Adipocyte (in vitro differentiated cells): ENCODE measurements around the gene LILRB3.
"Not testable (repeated sequence)": the region's sequence is repeated elsewhere in the genome, so short reads cannot be mapped to it uniquely, and the experiment has no call there.

Experiments
- DNase-seq: peaks from one replicate; pipeline ENCODE4 v3.0.0-alpha.2; 2015; ENCODE audit warnings: low read depth
- H3K27me3 ChIP-seq: replicated peaks from 2 replicates; pipeline ENCODE4 v1.7.0; 2013; ENCODE audit warnings: mild to moderate bottlenecking, low read length, moderate library complexity; ENCODE audit not compliant: control insufficient read depth, insufficient read depth
- H3K36me3 ChIP-seq: 2 replicates; pipeline ENCODE4 v1.7.0; 2013; ENCODE audit warnings: low read length, mild to moderate bottlenecking, moderate library complexity; ENCODE audit not compliant: control insufficient read depth, insufficient read depth, severe bottlenecking
- H3K4me1 ChIP-seq: 2 replicates; pipeline ENCODE4 v1.7.0; 2013; ENCODE audit warnings: mild to moderate bottlenecking, low read length, moderate library complexity; ENCODE audit not compliant: control insufficient read depth, insufficient read depth
- H3K4me3 ChIP-seq: 2 replicates; pipeline ENCODE4 v1.7.0; 2013; ENCODE audit warnings: mild to moderate bottlenecking, low read length, moderate library complexity
- H3K9ac ChIP-seq: 2 replicates; pipeline ENCODE4 v1.7.0; 2013; ENCODE audit warnings: mild to moderate bottlenecking, low read length, moderate library complexity
- H3K9me3 ChIP-seq: 2 replicates; pipeline ENCODE4 v1.7.0; 2013; ENCODE audit warnings: mild to moderate bottlenecking, low read length, moderate library complexity; ENCODE audit not compliant: control insufficient read depth

Gene LILRB3

GRCh38 chr19:54207983-54208783, 14.6 kb downstream of the LILRB3 start:
- peak; percentile 25 for DNase-seq
- Histone ChIP-seq H3K4me1 (peaks cover 78% of the 10 kb centered on the region), H3K27me3 (no peaks in the 10 kb centered on the region), H3K4me3 (peak overlapping the region; percentile 21), H3K9ac (peak overlapping the region; percentile 58), H3K9me3 (no peaks in the 10 kb centered on the region), H3K36me3 (peaks cover 54% of the 10 kb centered on the region)

- H3K4me3 ChIP-seq = peak overlapping the region; percentile 21
- peaks cover 56% of the 10 kb centered on the region for H3K36me3 ChIP-seq
- peaks cover 84% of the 10 kb centered on the region for H3K4me1 ChIP-seq
- no peaks in the 10 kb centered on the region for H3K9me3 ChIP-seq
- H3K9ac ChIP-seq = peak overlapping the region; percentile 58
- DNase-seq = no peak
- H3K27me3 ChIP-seq = no peaks in the 10 kb centered on the region
Observed at GRCh38 chr19:54207676-54207982, 15.2 kb downstream of the LILRB3 start.

- Histone ChIP-seq H3K4me1 (peaks cover 88% of the 10 kb centered on the region), H3K36me3 (peaks cover 59% of the 10 kb centered on the region), H3K9ac (peak overlapping the region; percentile 58)
- DNase-seq, H3K27me3 ChIP-seq, H3K9me3 ChIP-seq, H3K4me3 ChIP-seq: not testable (repeated sequence)
Observed at GRCh38 chr19:54207193-54207592, 15.6 kb downstream of the LILRB3 start.

- no peaks in the 10 kb centered on the region for H3K27me3 ChIP-seq
- H3K9ac ChIP-seq = peak overlapping the region; percentile 27
- peaks cover 92% of the 10 kb centered on the region for H3K4me1 ChIP-seq
- DNase-seq = no peak
- H3K36me3 ChIP-seq = peaks cover 63% of the 10 kb centered on the region
- H3K4me3 ChIP-seq = no peak overlapping the region
- H3K9me3 ChIP-seq = no peaks in the 10 kb centered on the region
Observed at GRCh38 chr19:54206831-54207177, 16.0 kb downstream of the LILRB3 start.

GRCh38 chr19:54206030-54206830, 16.6 kb downstream of the LILRB3 start:
- Histone ChIP-seq H3K4me1 (peaks cover 95% of the 10 kb centered on the region), H3K9me3 (no peaks in the 10 kb centered on the region), H3K27me3 (no peaks in the 10 kb centered on the region), H3K36me3 (peaks cover 68% of the 10 kb centered on the region), H3K4me3 (no peak overlapping the region), H3K9ac (peak overlapping the region; percentile 27)
- DNase-seq = no peak

- Histone ChIP-seq H3K9ac (peak overlapping the region; percentile 90), H3K4me1 (peaks cover 84% of the 10 kb centered on the region), H3K27me3 (no peaks in the 10 kb centered on the region), H3K36me3 (peaks cover 68% of the 10 kb centered on the region), H3K4me3 (peak overlapping the region; percentile 95), H3K9me3 (no peaks in the 10 kb centered on the region)
- DNase-seq = no peak
Observed at GRCh38 chr19:54204767-54205468, 17.9 kb downstream of the LILRB3 start.

GRCh38 chr19:54203151-54203611, 19.6 kb downstream of the LILRB3 start:
- DNase-seq = no peak
- H3K9me3 ChIP-seq = no peaks in the 10 kb centered on the region
- no peaks in the 10 kb centered on the region for H3K27me3 ChIP-seq
- H3K4me1 ChIP-seq = peaks cover 67% of the 10 kb centered on the region
- peak overlapping the region; percentile 90 for H3K9ac ChIP-seq
- H3K36me3 ChIP-seq = peaks cover 66% of the 10 kb centered on the region
- peak overlapping the region; percentile 95 for H3K4me3 ChIP-seq

GRCh38 chr19:54201980-54202379, 20.8 kb downstream of the LILRB3 start:
- Histone ChIP-seq H3K9me3 (no peaks in the 10 kb centered on the region), H3K27me3 (no peaks in the 10 kb centered on the region), H3K4me3 (peak overlapping the region; percentile 95), H3K4me1 (peaks cover 55% of the 10 kb centered on the region), H3K36me3 (peaks cover 54% of the 10 kb centered on the region), H3K9ac (peak overlapping the region; percentile 90)
- no peak for DNase-seq

- Histone ChIP-seq H3K9me3 (no peaks in the 10 kb centered on the region), H3K27me3 (no peaks in the 10 kb centered on the region), H3K36me3 (peaks cover 46% of the 10 kb centered on the region), H3K4me1 (peaks cover 48% of the 10 kb centered on the region), H3K9ac (peak overlapping the region; percentile 90), H3K4me3 (peak overlapping the region; percentile 95)
- no peak for DNase-seq
Observed at GRCh38 chr19:54201172-54201701, 21.6 kb downstream of the LILRB3 start.

- Histone ChIP-seq H3K4me3 (no peak overlapping the region), H3K27me3 (no peaks in the 10 kb centered on the region), H3K9me3 (no peaks in the 10 kb centered on the region), H3K4me1 (peaks cover 29% of the 10 kb centered on the region), H3K9ac (peak overlapping the region; percentile 90), H3K36me3 (peaks cover 31% of the 10 kb centered on the region)
- DNase-seq = no peak
Observed at GRCh38 chr19:54199401-54199800, 23.4 kb downstream of the LILRB3 start.

GRCh38 chr19:54197121-54197520, 25.7 kb downstream of the LILRB3 start:
- Histone ChIP-seq H3K9ac (no peak overlapping the region), H3K36me3 (peaks cover 20% of the 10 kb centered on the region), H3K27me3 (no peaks in the 10 kb centered on the region), H3K9me3 (no peaks in the 10 kb centered on the region), H3K4me1 (peaks cover 11% of the 10 kb centered on the region), H3K4me3 (no peak overlapping the region)
- DNase-seq = no peak
